GM19035 (cell line): ENCODE results near the gene PAK5.

Experiments
- ATAC-seq: cut with Tn5 transposase; IDR thresholded peaks from one replicate; pipeline ENCODE4 v1.9.1; 2021; ENCODE audit not compliant: unreplicated experiment

The PAK5 gene

GRCh38 chr20:9792674-9793073 lies 46.2 kb downstream of the PAK5 start:
- no peak for ATAC-seq

GRCh38 chr20:9789131-9789530 lies 49.7 kb downstream of the PAK5 start:
- no peak for ATAC-seq

- no peak for ATAC-seq
Measured at GRCh38 chr20:9775176-9775575, 63.7 kb downstream of the PAK5 start.

GRCh38 chr20:9769954-9770353 lies 68.9 kb downstream of the PAK5 start:
- no peak for ATAC-seq

GRCh38 chr20:9761476-9761875 lies 77.4 kb downstream of the PAK5 start:
- no peak for ATAC-seq

- ATAC-seq = no peak
Measured at GRCh38 chr20:9759392-9759791, 79.5 kb downstream of the PAK5 start.

- no peak for ATAC-seq
Measured at GRCh38 chr20:9758752-9759151, 80.1 kb downstream of the PAK5 start.

GRCh38 chr20:9756660-9757059 lies 82.2 kb downstream of the PAK5 start:
- no peak for ATAC-seq

GRCh38 chr20:9755301-9755700 lies 83.6 kb downstream of the PAK5 start:
- ATAC-seq = no peak

- ATAC-seq = no peak
Measured at GRCh38 chr20:9744551-9744950, 94.3 kb downstream of the PAK5 start.

- no peak for ATAC-seq
Measured at GRCh38 chr20:9743871-9744270, 95.0 kb downstream of the PAK5 start.

- ATAC-seq = no peak
Measured at GRCh38 chr20:9742821-9743220, 96.1 kb downstream of the PAK5 start.

GRCh38 chr20:9741996-9742395 lies 96.9 kb downstream of the PAK5 start:
- ATAC-seq = no peak

- ATAC-seq = no peak
Measured at GRCh38 chr20:9740486-9740885, 98.4 kb downstream of the PAK5 start.

- ATAC-seq = no peak
Measured at GRCh38 chr20:9739991-9740390, 98.9 kb downstream of the PAK5 start.

GRCh38 chr20:9736373-9736772 lies 102.5 kb downstream of the PAK5 start:
- ATAC-seq = no peak

- no peak for ATAC-seq
Measured at GRCh38 chr20:9723501-9724202, 115.2 kb downstream of the PAK5 start.

GRCh38 chr20:9711872-9712271 lies 127.0 kb downstream of the PAK5 start:
- no peak for ATAC-seq

- no peak for ATAC-seq
Measured at GRCh38 chr20:9710685-9711084, 128.2 kb downstream of the PAK5 start.

- ATAC-seq = no peak
Measured at GRCh38 chr20:9705722-9706476, 133.0 kb downstream of the PAK5 start.

- no peak for ATAC-seq
Measured at GRCh38 chr20:9699181-9699580, 139.7 kb downstream of the PAK5 start.

- ATAC-seq = no peak
Measured at GRCh38 chr20:9689041-9689440, 149.8 kb downstream of the PAK5 start.

- no peak for ATAC-seq
Measured at GRCh38 chr20:9686866-9687265, 152.0 kb downstream of the PAK5 start.
